H9 (cell line): ENCODE measurements around the gene SRSF4. TPM values are rescaled to one million over a fixed set of nuclear protein-coding genes. Genes with fewer than 3 reads are reported as not detected.

Source experiments
- DNase-seq: peaks from one replicate; pipeline ENCODE4 v3.0.0-alpha.2; 2017
- H2AFZ ChIP-seq: one replicate; pipeline ENCODE4 v1.6.1; 2013; ENCODE audit warnings: mild to moderate bottlenecking, low read length, control low read depth, moderate library complexity
- H2AK5ac ChIP-seq: 2 replicates; pipeline ENCODE4 v1.6.1; 2013; ENCODE audit warnings: low read length, control low read depth, mixed read lengths; ENCODE audit not compliant: insufficient read length
- H2BK120ac ChIP-seq: one replicate; pipeline ENCODE4 v1.6.1; 2013; ENCODE audit warnings: low read depth, mild to moderate bottlenecking, low read length, control low read depth, inconsistent platforms; ENCODE audit not compliant: poor library complexity, severe bottlenecking
- H2BK12ac ChIP-seq: 2 replicates; pipeline ENCODE4 v1.6.1; 2013; ENCODE audit warnings: low read length, control low read depth, mixed read lengths, low read depth; ENCODE audit not compliant: insufficient read length
- H2BK15ac ChIP-seq: 2 replicates; pipeline ENCODE4 v1.6.1; 2013; ENCODE audit warnings: low read depth, low read length, control low read depth
- H2BK20ac ChIP-seq: one replicate; pipeline ENCODE4 v1.6.1; 2013; ENCODE audit warnings: low read depth, mild to moderate bottlenecking, low read length, control low read depth, inconsistent platforms; ENCODE audit not compliant: poor library complexity, severe bottlenecking
- H2BK5ac ChIP-seq: 2 replicates; pipeline ENCODE4 v1.6.1; 2013; ENCODE audit warnings: low read length, control low read depth, mixed read lengths; ENCODE audit not compliant: insufficient read length
- H3K14ac ChIP-seq: 2 replicates; pipeline ENCODE4 v1.6.1; 2013; ENCODE audit warnings: low read length, control low read depth; ENCODE audit not compliant: insufficient read depth
- H3K18ac ChIP-seq: 2 replicates; pipeline ENCODE4 v1.6.1; 2013; ENCODE audit warnings: low read depth, mild to moderate bottlenecking, mixed read lengths, low read length, control low read depth; ENCODE audit not compliant: insufficient read length
- H3K23ac ChIP-seq: 2 replicates; pipeline ENCODE4 v1.6.1; 2013; ENCODE audit warnings: low read length, control low read depth, mixed read lengths, low read depth; ENCODE audit not compliant: insufficient read length
- H3K23me2 ChIP-seq: 2 replicates; pipeline ENCODE4 v1.6.1; 2013; ENCODE audit warnings: low read depth, mild to moderate bottlenecking, mixed read lengths, low read length, control low read depth; ENCODE audit not compliant: insufficient read length, poor library complexity, severe bottlenecking
- H3K27ac ChIP-seq: 2 replicates; pipeline ENCODE4 v1.5.1; 2013; ENCODE audit warnings: low read length, control low read depth, mixed read lengths, low read depth; ENCODE audit not compliant: insufficient read length
- H3K27me3 ChIP-seq: 2 replicates; pipeline ENCODE4 v1.6.1; 2013; ENCODE audit warnings: low read length, control low read depth, inconsistent platforms; ENCODE audit not compliant: insufficient read depth
- H3K4ac ChIP-seq: 2 replicates; pipeline ENCODE4 v1.6.1; 2013; ENCODE audit warnings: low read depth, mild to moderate bottlenecking, control low read depth, inconsistent platforms, low read length, moderate library complexity
- H3K4me1 ChIP-seq: 2 replicates; pipeline ENCODE4 v1.6.1; 2013; ENCODE audit warnings: low read length, control low read depth, inconsistent platforms; ENCODE audit not compliant: insufficient read depth
- H3K4me2 ChIP-seq: 2 replicates; pipeline ENCODE4 v1.6.1; 2013; ENCODE audit warnings: low read length, control low read depth, mixed read lengths; ENCODE audit not compliant: insufficient read length, insufficient read depth
- H3K56ac ChIP-seq: 2 replicates; pipeline ENCODE4 v1.6.1; 2013; ENCODE audit warnings: low read depth, mild to moderate bottlenecking, mixed read lengths, low read length, control low read depth; ENCODE audit not compliant: insufficient read length
- H3K79me1 ChIP-seq: 2 replicates; pipeline ENCODE4 v1.6.1; 2013; ENCODE audit warnings: low read depth, mild to moderate bottlenecking, moderate library complexity, low read length, control low read depth, inconsistent platforms; ENCODE audit not compliant: insufficient read depth, poor library complexity, severe bottlenecking
- H3K79me2 ChIP-seq: 2 replicates; pipeline ENCODE4 v1.6.1; 2013; ENCODE audit warnings: low read length, control low read depth, inconsistent platforms; ENCODE audit not compliant: insufficient read depth
- H3K9ac ChIP-seq: 2 replicates; pipeline ENCODE4 v1.6.1; 2013; ENCODE audit warnings: low read length, control low read depth, mixed read lengths; ENCODE audit not compliant: insufficient read length; ENCODE audit errors: extremely low read depth
- H3K9me3 ChIP-seq: one replicate; pipeline ENCODE4 v1.6.1; 2013; ENCODE audit warnings: low read depth, low read length, inconsistent platforms; ENCODE audit not compliant: control insufficient read depth
- H3T11ph ChIP-seq: one replicate; pipeline ENCODE4 v1.6.1; 2013; ENCODE audit warnings: mild to moderate bottlenecking, low read length, control low read depth, inconsistent platforms
- H4K20me1 ChIP-seq: one replicate; pipeline ENCODE4 v1.6.1; 2013; ENCODE audit not compliant: control insufficient read depth, insufficient read length, insufficient read depth
- H4K5ac ChIP-seq: 2 replicates; pipeline ENCODE4 v1.6.1; 2013; ENCODE audit warnings: low read depth, mild to moderate bottlenecking, mixed read lengths, low read length, control low read depth; ENCODE audit not compliant: insufficient read length
- H4K8ac ChIP-seq: replicated peaks from 2 replicates; pipeline ENCODE4 v1.6.1; 2013; ENCODE audit warnings: low read length, control low read depth, mixed read lengths, low read depth; ENCODE audit not compliant: insufficient read length
- H4K91ac ChIP-seq: 2 replicates; pipeline ENCODE4 v1.6.1; 2013; ENCODE audit warnings: low read depth, mild to moderate bottlenecking, moderate library complexity, mixed read lengths, low read length, control low read depth; ENCODE audit not compliant: insufficient read length
- H3K27ac Mint-ChIP-seq, 3 experiments: 2 replicates in 2 of 3; 3 replicates in 1 of 3; pipeline ENCODE4 v1.8.0; 2020 to 2021; ENCODE audit warnings: mixed read lengths in 3 of 3, mild to moderate bottlenecking in 1 of 3, moderate library complexity in 1 of 3
- H3K27me3 Mint-ChIP-seq: 2 replicates; pipeline ENCODE4 v1.8.0; 2021; ENCODE audit warnings: low read depth, mild to moderate bottlenecking, moderate library complexity, mixed read lengths
- H3K36me3 Mint-ChIP-seq, 3 experiments: 2 replicates in 2 of 3; 3 replicates in 1 of 3; pipeline ENCODE4 v1.8.0; 2020 to 2021; ENCODE audit warnings: low read depth in 3 of 3, mixed read lengths in 3 of 3; ENCODE audit not compliant: insufficient read depth in 1 of 3
- H3K4me1 Mint-ChIP-seq, 2 experiments: 2 replicates each; pipeline ENCODE4 v1.8.0; 2020; ENCODE audit warnings: mixed read lengths in 2 of 2
- H3K4me3 Mint-ChIP-seq, 2 experiments: 2 replicates in 1 of 2; 3 replicates in 1 of 2; pipeline ENCODE4 v1.8.0; 2020 to 2021; ENCODE audit warnings: mild to moderate bottlenecking in 2 of 2, mixed read lengths in 2 of 2, moderate library complexity in 1 of 2
- H3K9me3 Mint-ChIP-seq, 2 experiments: 2 replicates in 1 of 2; 3 replicates in 1 of 2; pipeline ENCODE4 v1.8.0; 2020; ENCODE audit warnings: mild to moderate bottlenecking in 2 of 2, mixed read lengths in 2 of 2, moderate library complexity in 1 of 2
- CTCF ChIP-seq: fragments of 200-600 bp; sonication (generic); conservative IDR thresholded peaks from 3 replicates; pipeline ENCODE4 v1.8.0; 2021; ENCODE audit warnings: antibody characterized with exemption, mild to moderate bottlenecking
- WGBS: extraction: QIAGEN DNeasy Blood & Tissue Kit; methylation state at CpG from one replicate; pipeline ENCODE4 v1.1.7; 2013; ENCODE audit warnings: missing lambda C conversion rate, low lambda C conversion rate, mixed read lengths; ENCODE audit not compliant: insufficient read length; ENCODE audit errors: extremely low coverage; 5-methylcytosine and 5-hydroxymethylcytosine counted together
- total RNA-seq: library from RNA; stranded (reverse); gene quantifications from 2 replicates; pipeline ENCODE4 v1.2.1, GENCODE V29; 2021

SRSF4 gene
- total RNA-seq, 1 experiment from 2014 or later = 90.6 TPM

- DNase-seq = no peak
- H4K8ac ChIP-seq = no peak overlapping the region
- TF ChIP-seq CTCF = no peak
- H3K79me1 ChIP-seq = no peaks in the 10 kb centered on the region
- no peak overlapping the region for H3K4ac ChIP-seq
- no peaks in the 10 kb centered on the region for H3K27me3 ChIP-seq
- no peak overlapping the region for H3K14ac ChIP-seq
- no peak overlapping the region for H2AFZ ChIP-seq
- H2AK5ac ChIP-seq = no peak overlapping the region
- H2BK20ac ChIP-seq = no peak overlapping the region
- H3K56ac ChIP-seq = no peak overlapping the region
- no peak overlapping the region for H3K9ac ChIP-seq
- no peak overlapping the region for H2BK5ac ChIP-seq
- no peak overlapping the region for H4K91ac ChIP-seq
- Mint-ChIP-seq H3K36me3 (peaks cover 8 to 50% (median 32%) of the 10 kb centered on the region in 3 experiments; a peak in 6 of 7 replicates), H3K4me1 (peaks cover 3 to 4% of the 10 kb centered on the region in 2 experiments; a peak in 1 of 4 replicates), H3K27ac (peak overlapping the region in 1 of 3 experiments; percentile 13; a peak in 2 of 7 replicates), H3K9me3 (no peaks in the 10 kb centered on the region; a peak in 1 of 5 replicates), H3K4me3 (no peak overlapping the region), H3K27me3 (no peaks in the 10 kb centered on the region)
- no peaks in the 10 kb centered on the region for H3K9me3 ChIP-seq
- H3T11ph ChIP-seq = no peak overlapping the region
- no peak overlapping the region for H3K4me2 ChIP-seq
- no peak overlapping the region for H3K27ac ChIP-seq
- no peak overlapping the region for H3K18ac ChIP-seq
- H3K23ac ChIP-seq = no peak overlapping the region
- no CpG with 5 or more reads among the region's 5 CpGs for WGBS
- no peak overlapping the region for H2BK12ac ChIP-seq
- no peak overlapping the region for H2BK120ac ChIP-seq
- no peak overlapping the region for H4K5ac ChIP-seq
- no peaks in the 10 kb centered on the region for H3K4me1 ChIP-seq
- no peaks in the 10 kb centered on the region for H3K79me2 ChIP-seq
- no peak overlapping the region for H2BK15ac ChIP-seq
- H4K20me1 ChIP-seq = no peaks in the 10 kb centered on the region
- H3K23me2 ChIP-seq = no peaks in the 10 kb centered on the region
These were observed 27.5 kb upstream of the SRSF4 start for GRCh38 chr1:29209173-29209572.
